DMS79 (cell line): ENCODE data around the gene CEP135.

Source experiments
- DNase-seq: peaks from one replicate; lab custom pipeline; 2025; lab: John Stamatoyannopoulos, UW

Gene CEP135

GRCh38 chr4:56078866-56079265 lies 130.1 kb downstream of the CEP135 start:
- DNase-seq: no peak

DNA sequence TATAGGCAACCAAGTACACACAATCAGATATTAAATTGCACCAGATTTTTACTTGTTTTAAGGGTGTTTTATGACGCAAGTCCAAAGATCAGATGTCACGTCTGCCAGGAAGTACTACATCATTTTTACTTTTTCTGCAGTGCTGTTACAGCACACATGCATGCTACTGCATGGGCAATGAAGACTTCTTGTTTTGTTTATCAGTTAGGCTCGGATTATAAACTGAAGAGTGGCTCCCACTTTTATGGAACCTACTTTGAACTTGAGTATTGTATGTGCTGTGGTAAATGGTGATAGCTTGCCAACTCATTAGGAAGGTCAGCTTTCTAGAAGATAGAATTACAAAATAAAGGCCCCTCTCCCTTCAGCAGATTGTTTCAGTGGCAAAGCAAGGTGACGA lies 131.6 kb downstream of the CEP135 start:
- no peak for DNase-seq

GRCh38 chr4:56082829-56083228 lies 134.1 kb downstream of the CEP135 start:
- DNase-seq: no peak
